HG03354 (cell line): Measurements from ENCODE around the gene PPP2R5B.

ENCODE experiments used
- ATAC-seq: cut with Tn5 transposase; IDR thresholded peaks from one replicate; pipeline ENCODE4 v1.9.1; 2021; ENCODE audit warnings: mild to moderate bottlenecking; ENCODE audit not compliant: unreplicated experiment, poor library complexity, severe bottlenecking

Gene PPP2R5B

DNA sequence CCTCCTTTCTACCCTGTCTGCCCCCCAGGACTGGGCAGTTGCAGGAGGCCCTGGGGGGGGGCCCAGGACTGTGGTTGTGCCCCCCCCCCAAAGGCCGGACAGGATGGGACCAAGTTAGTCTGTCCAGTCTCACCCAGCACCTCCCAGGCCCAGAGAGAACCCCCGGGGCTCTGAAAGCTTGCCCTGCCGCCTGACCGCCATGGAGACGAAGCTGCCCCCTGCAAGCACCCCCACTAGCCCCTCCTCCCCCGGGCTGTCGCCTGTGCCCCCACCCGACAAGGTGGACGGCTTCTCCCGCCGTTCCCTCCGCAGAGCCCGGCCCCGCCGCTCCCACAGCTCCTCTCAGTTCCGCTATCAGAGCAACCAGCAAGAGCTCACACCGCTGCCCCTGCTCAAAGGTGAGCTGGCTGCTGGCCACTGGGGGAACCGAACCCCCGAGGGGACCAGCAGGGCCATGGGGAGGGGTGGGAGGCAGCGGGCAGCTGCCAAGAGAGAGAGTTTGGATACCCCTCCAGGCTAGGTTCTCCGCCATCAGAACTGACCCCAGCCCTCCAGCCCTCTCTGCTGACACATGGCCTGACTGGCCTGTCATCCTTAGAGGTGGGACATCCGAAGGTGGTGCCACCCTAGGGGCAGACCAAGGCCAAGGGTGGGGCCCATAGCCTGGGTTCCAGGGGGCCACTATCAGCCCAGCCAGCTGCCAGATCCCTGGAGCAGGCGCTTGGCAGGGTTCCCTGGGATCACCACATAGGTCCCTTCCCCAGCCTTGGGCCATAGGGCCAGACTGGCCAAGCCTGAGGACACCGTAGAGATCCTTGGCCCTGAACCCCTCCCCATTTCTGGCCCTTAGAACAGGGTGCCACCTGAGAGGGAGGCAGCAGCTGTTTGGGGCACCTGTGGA lies 1.3 kb downstream of the PPP2R5B start:
- ATAC-seq: no peak

DNA sequence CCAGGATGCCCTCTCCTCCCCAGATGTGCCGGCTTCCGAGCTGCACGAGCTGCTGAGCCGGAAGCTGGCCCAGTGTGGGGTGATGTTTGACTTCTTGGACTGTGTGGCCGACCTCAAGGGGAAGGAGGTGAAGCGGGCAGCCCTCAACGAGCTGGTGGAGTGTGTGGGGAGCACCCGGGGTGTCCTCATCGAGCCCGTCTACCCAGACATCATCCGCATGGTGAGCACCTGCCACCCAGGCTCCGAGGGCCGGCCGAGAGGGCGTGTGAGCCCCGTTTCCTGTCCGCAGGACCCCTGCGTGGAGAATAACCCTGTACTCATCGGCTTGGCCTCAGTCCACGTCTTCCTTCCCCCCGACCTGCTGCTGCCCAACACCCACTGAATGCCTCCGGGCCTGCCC lies 2.2 kb downstream of the PPP2R5B start:
- no peak for ATAC-seq

DNA sequence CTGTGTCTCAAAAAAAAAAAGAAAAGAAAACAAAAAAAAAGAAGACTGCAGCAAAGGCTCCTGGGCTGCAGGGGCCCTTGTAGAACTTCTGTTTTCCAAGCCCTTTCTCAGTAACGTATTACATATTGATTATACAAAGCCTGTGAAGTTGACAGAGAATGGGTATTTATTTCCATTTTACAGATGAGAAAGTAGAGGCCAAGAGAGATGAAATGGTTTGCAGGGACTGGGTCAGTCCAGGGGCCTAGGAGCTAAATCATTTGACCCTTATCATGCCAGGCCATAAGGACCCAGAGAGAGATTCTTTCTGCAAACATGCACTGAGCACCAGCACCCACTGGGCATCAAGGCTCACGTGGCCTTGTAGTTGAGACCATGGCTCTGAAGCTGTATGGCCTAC lies 4.5 kb downstream of the PPP2R5B start:
- ATAC-seq: no peak

DNA sequence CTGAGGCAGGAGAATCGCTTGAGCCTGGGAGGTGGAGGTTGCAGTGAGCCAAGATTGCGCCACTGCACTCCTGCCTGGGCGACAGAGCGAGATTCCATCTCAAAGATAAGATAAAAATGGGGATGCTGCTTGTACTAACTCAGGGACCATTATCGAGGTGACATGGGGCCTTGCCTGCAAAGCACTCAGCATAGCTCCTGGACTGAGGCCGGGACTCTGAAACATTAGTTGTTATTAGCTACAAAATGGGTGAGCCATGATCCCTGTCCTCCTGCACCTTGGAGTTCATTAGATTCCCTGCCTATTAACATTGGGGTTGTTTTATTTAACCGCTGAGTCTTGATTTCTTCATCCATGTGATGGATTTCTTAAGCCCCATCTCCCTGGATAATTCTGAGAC lies 5.1 kb downstream of the PPP2R5B start:
- no peak for ATAC-seq

DNA sequence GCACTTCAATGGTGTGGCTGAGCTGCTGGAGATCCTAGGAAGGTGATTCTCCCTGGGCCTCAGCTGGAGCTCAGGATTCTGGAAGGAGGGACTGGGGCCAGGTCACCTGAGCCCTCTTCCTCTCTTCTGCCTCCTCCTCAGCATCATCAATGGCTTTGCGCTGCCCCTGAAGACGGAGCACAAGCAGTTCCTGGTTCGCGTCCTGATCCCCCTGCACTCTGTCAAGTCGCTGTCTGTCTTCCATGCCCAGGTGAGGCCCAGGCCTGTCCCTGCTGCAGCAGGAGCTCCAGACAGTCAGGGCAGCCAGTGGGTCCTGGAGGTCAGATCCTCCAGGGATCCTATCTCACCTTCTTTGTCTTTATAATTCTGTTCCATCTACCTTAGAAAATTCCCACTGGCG lies 5.9 kb downstream of the PPP2R5B start:
- no peak for ATAC-seq

DNA sequence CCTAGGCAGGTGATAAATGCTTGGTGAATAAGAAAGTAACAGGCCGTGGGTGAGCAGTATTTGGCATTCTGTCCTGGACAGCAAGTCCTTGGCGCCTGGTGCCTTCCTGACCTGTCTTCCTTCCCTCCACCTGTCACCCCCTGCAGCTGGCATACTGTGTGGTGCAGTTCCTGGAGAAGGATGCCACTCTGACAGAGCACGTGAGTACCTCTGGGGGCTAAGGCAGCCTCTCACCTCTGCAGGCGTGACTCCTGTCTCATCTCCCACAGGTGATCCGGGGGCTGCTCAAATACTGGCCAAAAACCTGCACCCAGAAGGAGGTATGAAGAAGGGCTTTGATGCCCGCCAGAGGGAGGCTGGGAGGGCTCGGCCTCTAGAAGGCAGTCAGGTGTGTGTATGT lies 6.8 kb downstream of the PPP2R5B start:
- no peak for ATAC-seq

DNA sequence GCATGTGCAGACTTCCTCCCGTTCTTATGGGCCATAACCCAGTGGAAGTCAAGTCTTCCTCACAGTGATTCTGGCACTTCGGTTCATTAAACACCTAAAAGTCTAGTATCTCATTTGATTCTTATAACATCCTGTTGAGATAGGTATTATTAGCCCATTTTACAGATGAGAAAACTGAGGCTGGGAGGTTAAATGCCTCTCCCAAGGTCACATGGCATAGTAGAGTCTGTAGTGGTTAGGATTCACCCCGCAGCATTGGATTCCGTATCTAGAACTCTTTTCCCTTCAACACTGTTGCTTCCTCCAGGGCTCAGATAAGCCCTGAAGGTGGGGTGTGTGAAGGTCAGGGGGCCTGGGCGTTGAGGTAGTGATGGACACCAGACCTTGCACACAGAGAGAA lies 7.8 kb downstream of the PPP2R5B start:
- no peak for ATAC-seq

DNA sequence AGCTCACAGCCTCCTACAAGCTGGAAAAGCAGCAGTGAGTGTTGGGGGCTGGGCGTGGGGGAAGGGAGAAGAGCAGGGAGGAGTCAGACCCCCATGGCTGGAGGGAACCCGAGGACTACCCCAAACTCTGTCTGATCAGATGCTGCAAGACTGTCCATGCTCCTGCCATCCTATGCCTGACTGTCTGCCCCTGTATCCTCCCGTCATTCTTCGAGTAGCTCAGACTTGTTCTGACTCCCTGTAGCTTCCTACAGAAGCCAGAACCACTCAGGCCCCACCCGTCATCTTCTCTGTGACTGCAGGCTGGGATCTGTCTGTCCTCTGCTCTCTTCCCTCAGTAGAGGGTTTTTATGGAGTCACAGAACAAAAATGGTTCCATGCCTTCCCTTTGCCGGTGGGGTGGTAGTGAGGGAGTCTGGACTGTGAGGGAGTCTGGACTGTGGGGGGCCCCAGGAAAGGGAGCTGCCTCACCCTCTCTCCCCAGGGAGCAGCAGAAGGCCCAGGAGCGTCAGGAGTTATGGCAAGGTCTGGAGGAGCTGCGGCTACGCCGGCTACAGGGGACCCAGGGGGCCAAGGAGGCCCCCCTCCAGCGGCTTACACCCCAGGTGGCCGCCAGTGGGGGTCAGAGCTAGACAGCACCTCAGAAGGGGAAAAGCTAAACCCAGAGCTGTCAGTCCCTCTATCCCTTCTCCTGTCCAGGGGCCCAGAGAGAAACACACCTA lies 8.9 kb downstream of the PPP2R5B start:
- no peak for ATAC-seq

DNA sequence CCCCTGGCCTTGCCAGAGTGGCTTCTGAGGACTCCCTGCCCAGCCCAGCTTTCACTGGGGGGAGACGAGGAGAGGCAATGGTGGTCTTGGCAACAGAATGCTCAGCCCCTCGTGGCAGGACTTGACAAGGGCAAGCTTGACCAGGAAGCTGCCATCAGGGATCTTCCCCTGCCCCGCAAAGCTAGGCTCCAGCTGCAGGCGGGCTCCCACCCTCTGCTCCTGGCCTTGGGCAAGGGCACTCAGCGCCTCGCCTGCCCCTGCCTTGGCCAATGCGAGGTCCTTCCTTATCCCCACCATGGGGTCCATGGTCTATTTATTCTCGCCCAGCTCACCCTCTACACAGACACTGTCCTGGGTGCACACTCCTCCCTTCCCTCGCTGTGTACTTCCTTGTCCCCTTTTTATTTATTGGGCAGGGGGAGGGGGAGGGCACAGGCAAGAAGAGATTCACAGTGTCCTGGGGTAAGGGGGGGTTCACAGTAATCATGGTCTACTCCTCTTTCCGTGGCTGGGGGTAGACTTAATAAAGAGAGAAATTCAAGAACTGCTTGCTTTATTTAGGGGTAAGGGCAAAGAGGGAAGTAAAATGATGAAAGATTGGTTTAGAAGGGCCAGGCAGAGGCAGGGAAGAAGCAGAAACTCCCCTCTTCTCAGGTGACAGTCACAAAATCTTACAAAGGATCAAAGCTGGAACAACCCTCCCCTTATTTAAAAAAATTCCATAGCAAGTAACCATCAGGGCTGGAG lies 9.6 kb downstream of the PPP2R5B start:
- ATAC-seq: no peak

DNA sequence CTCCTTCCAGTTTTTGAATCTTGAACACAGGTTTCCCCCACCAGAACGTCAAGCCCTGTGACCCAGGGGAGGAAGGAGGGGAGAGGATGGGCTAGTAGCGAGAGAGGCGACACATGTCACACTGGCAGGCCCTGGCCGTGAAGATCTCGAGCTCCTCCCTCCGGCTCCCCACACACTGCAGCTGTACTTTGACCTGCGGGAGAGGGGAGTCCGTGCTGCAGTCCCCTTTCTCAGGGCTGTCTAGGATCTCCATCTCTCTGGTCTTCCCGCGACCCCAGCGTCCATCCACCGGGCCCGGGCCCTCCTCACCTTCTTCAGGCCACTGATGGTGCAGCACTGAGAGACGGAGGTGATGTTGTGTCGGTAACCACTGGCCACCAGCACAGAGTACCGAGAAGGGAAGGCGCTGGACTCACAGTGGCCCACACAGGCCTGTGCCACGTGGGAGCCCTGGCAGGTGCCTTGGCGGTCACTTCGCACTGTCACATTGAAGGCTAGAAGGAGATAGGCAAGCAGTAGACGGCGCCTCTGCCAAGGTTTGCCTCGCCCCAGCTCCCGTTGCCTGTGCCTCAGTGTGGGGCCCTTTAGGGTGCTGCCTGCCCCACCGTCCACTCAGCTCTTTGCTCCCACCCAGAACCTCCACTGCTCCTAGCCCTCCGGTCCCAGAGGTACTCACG lies 10.3 kb downstream of the PPP2R5B start:
- ATAC-seq: no peak

DNA sequence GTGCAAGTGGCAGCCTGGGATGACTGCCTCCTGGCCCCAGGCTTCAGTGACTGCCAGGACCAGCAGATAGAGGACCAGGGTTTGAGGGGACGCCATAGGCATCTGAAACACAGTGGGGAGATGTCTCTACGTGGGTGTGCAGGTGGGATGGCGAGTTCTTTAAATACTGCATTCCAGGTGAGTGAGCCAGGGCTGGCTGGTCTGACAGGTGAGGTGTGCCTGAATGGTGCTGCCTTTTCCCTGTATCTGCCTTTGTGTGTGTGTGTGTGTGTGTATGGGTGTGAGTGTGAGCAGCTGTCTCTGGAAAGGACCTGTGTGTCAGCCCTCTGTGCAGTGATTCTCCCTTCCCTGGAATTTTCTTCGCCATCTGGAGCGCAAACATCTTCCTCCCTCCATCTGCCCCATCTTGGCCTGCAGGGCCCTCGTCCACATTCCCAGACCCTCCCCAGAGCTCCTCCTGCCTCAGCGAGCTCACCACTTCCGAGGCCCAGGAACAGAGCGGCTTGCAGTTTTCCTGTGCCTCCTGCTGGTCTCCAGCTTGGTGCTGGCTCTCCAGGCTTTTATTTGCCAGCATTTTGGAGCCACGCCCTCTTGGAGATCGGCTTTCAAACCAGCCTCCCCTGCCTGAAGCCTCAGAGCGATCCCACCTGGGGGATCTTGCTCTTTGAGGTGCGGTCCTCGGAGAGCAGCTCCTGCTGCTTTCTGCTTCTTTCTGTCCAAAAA lies 11.0 kb downstream of the PPP2R5B start, which contains the start of gene GPHA2:
TSS of gene GPHA2 (minus strand) at position 535 of the 723 bp plus-strand sequence. CDS start at position 102, 433 bp downstream.
- ATAC-seq: no peak

DNA sequence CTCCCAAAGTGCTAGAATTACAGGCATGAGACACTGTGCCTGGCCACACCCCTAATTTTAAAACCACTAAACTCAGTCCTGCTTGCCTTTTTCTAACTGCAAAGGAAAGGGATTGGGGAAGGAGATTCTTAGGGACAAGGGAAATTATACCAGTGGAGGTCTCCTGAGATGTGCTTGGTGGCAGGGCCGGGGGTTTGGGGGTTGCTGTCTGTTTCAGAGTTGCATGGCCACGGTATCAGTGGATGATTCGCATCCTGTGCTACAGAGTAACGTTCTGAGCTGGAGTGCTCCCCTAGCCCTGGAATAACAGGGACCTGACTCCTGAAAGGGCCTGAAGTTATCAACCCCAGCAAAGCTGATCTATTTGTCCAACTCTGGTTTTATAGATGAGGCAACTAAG lies 12.1 kb downstream of the PPP2R5B start:
- ATAC-seq: no peak

DNA sequence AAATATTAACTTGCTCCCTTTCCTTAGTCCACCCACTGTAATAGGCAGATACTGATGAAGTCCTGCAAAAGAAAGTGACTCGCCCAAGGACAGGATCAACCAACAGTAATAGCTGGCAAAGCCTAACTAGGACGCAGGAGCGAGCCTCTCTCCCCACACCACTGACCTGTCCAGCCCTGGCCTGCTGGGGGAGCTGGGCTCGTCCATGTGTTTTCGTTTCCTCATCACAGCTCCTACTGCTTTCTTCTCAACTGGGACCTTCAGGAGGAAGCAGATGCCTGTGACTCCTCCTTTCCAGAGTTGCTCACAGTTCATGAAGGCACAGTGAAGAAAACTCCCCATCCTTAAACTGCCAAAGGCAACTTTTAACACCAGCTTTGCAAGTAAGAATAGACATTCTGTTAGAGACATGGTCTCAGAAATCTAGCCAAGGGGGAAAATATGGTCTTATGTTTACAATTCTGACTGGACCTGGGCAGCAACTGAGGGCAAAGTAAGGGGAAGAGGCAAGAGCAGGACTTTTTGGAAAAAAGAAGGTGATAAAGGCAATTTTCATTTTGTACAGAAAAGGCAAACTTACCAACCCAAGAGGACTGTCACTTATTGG lies 22.8 kb downstream of the PPP2R5B start:
- ATAC-seq: no peak

DNA sequence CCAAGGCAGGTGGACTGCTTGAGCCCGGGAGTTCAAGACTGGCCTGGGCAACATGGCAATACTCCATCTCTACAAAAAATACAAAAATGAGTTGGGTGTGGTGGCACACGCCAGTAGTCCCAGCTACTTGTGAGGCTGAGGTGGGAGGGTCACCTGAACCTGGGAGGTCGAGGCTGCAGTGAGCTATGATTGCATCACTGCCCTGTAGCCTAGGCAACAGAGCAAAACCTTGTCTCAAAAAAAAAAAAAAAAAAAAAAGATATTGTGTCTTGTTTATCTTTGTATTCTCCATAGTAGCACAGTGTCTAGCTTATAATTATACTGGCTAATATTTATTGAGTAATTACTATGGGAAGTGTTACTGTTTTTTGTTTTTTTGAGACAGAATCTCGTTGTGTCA lies 27.0 kb downstream of the PPP2R5B start:
- ATAC-seq: no peak

DNA sequence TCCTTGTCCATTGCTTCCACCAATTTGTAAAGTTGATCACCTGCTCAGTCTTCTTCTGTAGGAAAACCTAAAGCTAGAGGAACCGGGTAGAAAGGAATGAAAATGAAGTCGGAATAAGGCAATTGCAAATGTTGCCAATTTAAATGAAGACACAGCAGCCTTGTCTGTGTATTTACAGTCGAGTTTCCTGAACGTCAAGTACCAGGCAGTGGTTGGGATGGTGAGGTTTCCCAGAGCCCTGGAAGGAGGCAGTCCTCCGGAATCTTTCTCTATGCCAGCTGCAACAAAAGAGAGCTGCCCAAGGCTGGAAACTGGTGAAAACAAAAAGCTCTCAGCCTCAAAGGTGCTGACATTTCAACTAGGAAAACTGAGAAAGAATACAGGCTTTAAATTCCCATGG lies 29.7 kb downstream of the PPP2R5B start:
- no peak for ATAC-seq

DNA sequence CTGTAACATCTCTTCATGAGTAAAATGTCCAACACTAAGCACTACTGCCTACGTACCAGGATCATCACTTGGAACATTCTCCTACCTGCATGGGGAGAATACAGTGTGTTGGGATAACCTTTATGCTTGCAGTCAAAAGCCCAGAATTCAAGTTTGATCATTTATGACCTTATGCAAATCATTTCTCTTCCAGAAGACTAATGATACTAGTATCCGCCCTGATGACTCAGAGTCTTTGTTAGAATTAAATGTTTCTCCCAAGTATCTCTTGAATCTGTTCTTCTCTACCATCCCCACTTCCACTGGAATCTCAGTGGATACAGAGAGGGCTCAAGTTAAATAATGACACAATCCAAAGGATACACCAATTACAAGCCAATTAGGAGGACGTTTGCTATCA lies 35.0 kb downstream of the PPP2R5B start:
- no peak for ATAC-seq

DNA sequence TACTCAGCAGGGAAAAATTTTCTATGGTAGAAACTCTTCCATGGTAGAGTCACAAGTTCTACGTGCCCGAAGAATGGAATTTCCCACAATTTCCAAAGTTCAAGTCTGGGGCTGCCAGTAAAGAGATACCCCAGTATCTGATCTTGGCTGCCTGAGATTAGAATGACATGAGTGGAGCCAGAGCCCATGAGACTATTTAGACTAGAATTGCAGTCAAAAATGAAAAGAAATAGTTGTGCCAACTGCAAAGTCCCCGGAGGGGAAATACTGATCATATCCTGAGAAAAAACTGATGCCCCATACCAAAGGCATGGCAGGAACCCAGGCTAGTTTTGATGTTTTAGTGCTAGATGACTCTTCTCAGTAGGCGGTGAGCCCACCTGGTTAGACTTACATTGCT lies 36.2 kb downstream of the PPP2R5B start:
- no peak for ATAC-seq

DNA sequence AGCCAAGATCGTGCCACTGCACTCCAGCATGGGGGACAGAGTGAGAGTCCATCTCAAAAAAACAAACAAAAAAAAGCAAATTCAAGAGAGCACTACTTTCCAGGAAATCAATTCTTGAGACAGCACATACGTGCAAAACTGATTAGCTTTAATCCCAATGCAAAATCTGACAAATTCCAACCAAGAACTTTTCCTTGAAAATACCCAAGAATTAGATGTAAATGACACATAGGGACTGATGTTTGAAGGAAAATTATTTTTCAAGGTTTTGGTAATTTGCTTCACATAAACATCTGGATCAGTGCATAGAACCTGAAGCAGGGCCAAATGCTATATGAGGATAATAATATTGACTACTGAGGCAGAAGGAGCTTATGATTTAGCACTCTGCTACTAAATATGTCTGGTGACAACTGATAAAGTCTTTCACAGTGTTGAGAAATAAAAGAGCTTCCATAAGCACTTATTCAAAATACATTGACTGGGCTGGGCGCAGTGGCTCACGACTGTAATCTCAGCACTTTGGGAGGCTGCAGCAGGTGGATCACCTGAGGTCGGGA lies 38.7 kb downstream of the PPP2R5B start:
- ATAC-seq: no peak

DNA sequence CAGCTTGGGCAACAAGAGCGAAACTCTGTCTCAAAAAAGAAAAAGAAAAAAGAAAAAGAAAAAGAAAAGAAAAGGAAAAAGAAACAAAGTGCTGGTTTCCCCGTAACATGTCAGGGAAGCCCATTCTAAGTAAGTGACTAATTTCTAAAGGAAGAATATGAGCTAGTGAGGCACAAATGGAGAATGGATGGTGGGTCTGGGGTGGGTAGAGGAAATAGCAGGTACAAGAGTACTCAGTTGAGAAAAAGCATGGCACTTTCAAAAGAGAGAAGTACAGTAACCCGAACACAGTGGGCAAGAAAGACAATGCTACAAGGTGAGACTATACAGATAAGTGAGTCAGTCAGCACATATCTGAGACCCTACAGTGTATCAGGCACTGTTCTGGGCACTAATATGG lies 42.9 kb downstream of the PPP2R5B start:
- no peak for ATAC-seq
